Esophagus squamous epithelium (tissue), 4 donors: Measurements from ENCODE around the gene PLEKHM1.

Experiments
- CTCF ChIP-seq, 6 experiments: fragments of 450-650 bp in 4 of 6; fragments of 200-600 bp in 2 of 6; sonication (generic) in 2 of 6; IDR thresholded peaks; one replicate each; pipeline ENCODE4 v1.5.1; 2016 to 2019; ENCODE audit warnings: antibody characterized with exemption in 6 of 6, mild to moderate bottlenecking in 4 of 6, moderate library complexity in 4 of 6
- POLR2A ChIP-seq, 4 donors: fragments of 450-650 bp; IDR thresholded peaks; one replicate each; pipeline ENCODE4 v1.6.1; 2017; ENCODE audit warnings: antibody characterized with exemption in 4 of 4, mild to moderate bottlenecking in 4 of 4, moderate library complexity in 3 of 4

GRCh38 chr17:45391918-45392317, 98.6 kb downstream of the PLEKHM1 start:
- TF ChIP-seq CTCF (IDR thresholded peaks at IDR 0.05) (no peak), POLR2A (IDR thresholded peaks at IDR 0.05) (no peak)
